HG02588 (cell line): ENCODE measurements around the gene CDH16.

ENCODE experiments used
- ATAC-seq: cut with Tn5 transposase; IDR thresholded peaks from one replicate; pipeline ENCODE4 v1.9.1; 2021; ENCODE audit warnings: mild to moderate bottlenecking, moderate library complexity; ENCODE audit not compliant: unreplicated experiment

The CDH16 gene

DNA sequence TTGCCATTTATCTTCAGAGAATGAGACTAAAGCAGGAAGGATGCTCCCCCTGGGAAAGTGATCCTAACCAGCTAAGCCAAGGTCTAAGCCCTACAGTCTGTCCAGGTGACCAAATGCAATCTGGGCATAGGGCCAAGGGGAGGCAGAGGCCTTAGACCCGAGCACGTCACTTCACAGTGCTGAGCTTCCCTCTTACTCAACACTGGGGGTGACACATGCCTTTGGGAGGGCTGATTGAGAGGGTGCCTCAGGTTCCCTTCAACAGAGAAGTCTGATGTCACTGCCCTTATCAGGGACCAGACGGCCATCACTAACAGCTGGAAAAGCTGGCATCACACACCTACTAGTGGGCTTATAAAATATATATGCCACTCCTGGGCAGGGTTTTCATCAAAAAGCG lies 11.5 kb upstream of the CDH16 start:
- no peak for ATAC-seq

DNA sequence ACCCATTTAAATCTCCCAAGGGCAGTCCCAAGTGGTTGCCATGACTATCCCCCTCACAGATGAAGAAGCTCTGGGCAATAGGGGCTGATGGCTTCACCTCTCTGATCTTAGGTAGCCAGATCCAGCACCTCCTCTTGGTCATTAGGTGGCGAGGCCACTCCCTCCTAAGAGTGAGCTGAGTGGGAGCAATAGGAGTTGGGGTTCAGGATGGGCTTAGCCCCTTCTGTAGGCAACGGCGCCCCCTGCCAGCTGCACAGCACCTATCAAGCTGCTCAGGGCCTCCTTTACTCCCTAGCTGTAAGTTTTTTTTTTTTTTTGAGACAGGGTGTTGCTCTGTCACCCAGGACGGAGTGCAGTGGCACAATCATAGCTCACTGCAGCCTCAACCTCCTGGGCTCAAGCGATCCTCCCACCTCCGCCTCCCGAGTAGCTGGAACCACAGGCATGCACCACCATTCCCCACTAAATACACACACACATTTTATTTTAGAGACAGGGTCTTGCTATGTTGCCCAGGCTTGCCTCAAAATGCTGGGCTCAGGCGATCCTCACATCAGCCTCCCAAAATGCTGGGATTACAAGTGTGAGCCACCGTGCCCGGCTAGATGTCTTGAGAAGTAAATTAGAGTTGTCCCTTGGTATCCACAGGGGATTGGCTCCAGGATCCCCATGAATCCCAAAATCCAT lies 10.2 kb upstream of the CDH16 start:
- ATAC-seq, result no peak

DNA sequence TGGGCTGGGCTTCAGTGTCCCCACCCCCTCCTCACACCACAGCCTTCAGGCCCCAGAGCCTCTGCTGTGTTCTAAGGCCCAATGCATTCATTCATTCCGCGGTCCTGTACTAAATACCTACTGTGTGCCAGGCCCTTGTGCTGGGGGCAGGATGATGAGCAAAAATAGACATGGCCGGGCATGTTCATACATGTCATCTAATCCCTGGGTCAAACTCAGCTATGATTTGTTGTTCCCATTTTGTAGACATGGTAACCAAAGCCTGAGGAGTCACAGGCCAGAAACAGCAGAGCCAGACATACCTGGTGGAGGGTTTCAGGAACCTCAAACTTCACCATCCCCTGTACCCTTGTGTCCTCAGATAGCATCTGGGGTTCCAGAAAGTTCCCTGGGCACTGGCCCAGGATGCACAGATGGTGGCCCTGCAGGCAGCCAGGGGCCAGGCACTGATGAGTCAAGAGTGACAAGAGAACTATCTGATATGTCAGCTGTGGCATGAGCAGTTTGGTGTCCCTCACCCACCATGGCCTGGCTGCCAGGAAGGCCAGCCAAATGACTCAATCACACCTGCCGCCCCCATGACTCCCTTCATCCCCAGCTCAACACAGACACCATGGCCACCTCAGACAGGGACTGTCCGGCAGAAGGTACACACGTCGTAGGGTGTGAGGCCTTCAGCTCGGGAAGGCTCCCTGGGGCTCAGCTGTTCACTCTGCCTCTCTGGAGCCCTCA lies 9.4 kb upstream of the CDH16 start:
- ATAC-seq, result no peak

DNA sequence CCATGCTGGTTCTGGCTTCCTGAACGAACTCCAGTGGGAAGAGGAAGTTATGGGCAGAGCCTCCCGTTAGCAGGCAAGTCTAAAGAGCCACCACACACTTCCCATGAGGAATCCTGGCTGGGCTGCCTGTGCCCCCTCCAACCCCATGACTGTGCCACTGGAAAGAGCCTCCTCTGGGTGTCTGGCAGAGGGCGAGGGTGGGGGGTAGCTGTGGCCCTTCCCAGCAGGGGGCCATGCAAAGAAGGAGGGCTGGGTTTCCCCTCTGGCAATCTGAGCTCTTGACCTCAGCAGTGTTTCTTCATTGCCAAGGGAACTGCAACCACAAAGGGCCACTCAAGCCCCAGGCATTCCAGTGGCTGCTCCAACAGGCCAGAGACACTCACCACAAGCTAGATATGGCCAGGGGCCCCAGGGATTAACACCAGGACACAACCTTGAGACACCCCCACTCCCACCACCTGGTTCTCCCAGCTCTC lies 8.3 kb upstream of the CDH16 start:
- no peak for ATAC-seq

DNA sequence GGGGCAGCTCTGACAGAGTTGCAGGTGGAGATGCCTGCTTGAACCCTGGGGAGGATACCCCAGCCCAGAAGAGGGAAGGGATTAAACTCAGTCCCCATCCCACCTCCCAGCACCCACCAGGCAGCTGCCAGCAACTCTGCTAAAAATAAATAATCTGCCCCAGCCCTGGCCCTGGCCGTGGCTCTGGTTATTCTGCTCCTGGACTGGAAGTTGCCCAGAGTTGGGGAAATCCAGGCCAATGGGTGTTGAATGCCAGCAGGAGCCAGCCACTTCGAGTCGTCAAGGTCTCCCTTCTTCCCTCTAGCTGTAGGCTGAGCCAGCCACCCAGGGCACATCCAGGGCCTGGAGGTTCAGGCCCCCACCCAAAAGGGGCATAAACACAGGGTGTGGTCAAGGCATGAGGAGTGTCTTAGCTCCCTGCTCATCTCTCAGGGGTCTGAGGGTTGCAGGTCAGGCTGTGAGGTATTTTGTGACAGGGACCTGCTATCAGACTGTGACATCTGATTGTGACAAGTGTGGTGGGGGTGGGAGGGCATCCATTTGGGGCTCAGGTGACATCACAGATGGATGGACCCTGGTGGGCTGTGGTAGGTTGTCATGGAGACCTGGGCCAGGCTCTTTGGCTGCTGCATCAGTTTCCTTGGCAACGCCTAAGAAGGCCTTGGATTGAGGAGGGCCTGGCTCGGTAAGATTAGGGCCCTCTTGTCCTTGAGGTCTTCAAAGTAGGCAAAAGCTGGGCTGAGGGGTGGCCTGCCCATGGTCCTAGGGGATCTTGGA lies 7.7 kb upstream of the CDH16 start:
- ATAC-seq, result no peak

DNA sequence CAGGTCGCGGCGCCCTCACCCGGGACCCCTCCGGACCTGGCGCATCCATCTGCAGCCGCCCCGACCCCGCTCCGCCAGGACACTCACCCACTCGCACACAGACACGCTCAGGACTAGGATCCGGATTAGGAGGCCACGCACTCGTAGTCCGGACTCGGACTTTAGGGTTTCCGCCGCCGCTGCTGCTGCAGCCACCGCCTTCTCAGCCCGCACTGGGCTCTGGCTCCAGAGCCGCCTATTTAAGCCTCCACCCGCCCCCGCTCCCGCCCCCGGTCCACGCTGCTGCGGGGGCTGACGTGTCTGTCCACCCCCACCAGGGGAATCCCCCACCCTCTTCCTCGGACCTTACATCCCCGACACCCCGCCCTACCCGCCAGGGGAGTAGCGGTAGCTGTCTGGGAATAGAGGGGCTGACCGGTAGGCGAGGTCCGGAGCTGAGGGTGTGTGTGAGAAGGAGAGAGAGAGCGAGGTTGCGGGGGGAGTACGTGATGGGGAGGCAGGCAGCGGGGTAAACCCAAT lies 6.7 kb upstream of the CDH16 start, which contains the start of gene RRAD:
RRAD (minus strand) TSS at position 214 of the 519 bp plus-strand sequence. CDS start 356 bp downstream, outside the sequence.
- ATAC-seq, result no peak

DNA sequence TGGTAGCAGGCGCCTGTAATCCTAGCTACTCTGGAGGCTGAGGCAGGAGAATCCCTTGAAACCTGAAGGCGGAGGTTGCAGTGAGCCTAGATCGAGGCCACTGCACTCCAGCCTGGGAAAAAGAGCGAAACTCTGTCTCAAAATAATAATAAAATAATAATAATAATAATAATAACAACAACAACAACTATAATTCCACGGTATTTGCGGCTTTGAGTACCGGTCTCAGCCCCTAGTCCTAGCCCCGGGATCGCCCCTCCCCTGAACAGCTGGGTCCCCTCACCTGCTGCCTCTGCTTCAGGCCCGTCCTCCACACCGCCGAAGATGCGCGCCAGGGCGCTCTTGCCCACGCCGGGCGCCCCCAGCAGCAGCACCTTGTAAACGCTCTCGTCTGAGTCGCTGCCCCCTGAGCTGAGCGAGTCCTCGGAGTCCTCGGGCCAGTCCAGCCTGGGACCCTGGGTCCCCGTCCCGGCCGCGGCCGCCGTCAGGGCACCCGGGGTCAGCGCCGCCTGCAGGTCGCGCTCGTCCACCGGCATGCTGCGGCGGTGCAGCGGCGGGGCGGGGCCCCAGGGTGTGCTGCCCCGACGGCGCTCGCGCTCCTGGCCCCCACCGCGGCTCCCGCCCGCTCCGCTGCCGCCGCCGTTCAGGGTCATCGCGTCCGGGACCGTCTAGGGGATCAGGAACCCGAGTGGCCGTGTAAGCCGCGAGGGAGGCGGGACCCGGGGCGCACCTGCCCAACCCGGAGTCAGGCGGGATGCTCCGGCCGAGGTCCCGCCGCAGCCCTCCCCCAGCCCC lies 6.0 kb upstream of the CDH16 start:
- no peak for ATAC-seq

DNA sequence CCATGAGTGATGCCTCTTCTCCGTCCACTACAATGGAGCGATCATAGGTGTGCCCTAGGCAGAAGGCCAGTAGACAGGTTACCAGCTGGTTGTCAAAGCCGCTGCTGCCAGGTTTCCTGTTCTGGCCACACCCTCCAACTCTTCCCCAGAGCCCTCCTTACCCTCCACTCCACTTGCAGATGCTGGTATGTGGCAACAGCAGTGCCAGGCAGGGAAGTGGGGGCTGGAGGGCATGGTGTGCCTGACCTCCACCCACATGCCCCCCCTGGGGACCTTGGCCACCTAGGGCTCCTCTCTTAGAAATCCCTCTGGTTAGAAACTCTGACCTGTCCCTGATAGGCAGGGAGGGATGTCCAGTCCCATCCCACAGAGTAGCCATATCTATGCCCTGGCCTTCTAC lies 5.2 kb upstream of the CDH16 start:
- no peak for ATAC-seq

DNA sequence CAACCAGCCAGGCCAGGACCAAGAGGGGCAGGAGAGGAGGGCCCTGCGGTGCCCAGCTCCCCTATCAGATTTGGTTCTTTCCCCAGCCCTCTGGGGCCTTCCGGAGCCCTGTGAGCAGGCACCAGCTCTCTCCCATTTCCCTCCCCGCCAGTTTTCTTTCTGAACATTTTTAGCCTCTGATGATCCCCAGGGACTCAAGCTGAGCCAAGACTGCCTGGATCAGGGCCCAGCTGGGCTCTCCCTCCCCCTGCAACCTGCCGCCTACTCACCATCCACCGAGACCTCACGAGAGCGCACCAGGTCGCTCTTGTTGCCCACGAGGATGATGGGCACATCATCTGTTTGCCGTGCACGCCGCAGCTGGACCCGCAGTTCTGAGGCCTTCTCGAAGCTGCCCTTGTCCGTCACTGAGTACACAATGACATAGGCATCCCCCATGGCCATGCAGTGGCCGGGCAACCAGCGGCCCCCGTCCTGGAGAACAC lies 4.6 kb upstream of the CDH16 start:
- ATAC-seq, result no peak

DNA sequence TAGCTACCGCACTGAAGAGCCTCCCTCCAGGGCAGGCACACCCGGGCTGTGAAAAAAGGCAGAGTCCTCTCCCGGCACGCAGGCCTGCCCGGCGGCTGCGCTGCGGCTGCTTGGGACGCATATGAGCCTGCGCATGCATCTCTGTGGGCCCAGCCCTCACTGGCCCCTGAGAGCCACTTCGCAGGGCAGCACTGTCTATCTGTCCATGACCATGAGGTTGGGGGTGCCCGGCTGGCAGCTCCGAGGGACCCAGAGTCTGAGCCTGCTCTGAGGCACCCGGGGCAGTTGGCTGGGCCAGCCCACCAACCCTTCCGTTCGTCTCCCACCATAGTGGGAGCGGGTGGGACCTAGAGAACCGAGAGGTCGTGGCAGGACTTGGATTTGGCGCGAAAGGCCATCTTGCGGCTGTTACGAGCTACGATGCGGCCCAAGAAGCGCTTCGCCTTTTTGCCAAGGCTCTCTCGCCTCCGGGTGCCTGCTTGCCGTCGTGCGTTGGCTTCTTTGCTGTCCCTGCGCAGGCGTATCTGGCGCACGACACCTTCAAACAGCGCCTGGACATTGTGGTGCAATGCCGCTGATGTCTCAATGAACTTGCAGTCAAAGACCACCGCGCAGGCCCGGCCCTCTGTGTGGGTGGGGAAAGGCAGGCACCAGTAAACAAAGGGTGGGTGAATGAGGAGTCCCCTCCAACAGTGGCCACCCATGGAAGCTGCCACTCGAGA lies 3.2 kb upstream of the CDH16 start:
- no peak for ATAC-seq

DNA sequence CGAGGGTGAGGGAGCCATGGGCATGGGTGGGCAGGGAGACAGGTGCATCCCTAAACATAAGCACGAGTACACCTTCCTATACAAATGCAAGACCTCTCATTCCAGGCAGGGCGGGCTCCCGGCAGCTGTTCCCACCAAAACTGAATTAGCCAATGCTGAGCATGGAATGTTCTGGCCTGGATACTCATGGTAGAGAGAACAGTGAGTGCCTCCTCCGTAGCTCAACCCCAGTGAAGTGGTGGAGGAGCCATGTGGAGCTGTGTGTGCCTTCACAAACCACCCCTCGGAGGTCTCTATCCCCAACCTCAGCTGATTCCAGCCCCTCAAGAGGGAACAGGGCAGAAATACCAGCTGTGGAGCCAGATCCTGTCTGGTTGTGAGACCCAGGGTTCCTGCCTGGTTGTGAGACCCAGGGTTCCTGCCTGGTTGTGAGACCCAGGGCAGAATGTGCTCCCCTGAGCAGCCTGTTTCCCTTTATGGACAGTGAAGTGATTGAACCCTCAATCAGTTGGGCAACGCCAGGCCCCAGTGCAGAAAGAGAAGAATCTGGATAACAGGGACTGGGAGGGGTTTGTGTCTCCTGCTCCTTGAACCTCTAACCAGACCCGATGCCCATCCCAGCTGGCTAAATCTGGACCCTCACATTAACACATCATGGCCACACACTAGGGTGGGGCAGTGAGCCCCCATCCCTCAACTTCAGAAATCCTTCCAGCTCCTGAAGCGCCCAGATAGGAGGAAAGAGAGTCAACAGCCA lies 2.4 kb upstream of the CDH16 start:
- ATAC-seq, result no peak

DNA sequence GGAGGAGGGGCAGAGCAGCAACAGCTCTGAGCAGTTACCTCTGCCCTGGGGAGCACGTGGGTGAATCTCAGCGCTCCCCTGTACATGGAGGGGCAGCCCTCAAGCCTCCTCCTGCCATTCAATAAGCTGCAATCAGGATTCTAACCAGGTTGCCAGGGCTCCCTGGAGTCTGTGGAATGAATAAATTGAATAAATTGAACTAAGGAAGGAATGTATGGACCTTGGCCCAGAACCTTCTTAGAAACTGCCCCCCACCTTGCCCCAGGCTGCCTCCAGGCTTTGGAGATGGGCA lies 1.6 kb upstream of the CDH16 start:
- ATAC-seq, result no peak

DNA sequence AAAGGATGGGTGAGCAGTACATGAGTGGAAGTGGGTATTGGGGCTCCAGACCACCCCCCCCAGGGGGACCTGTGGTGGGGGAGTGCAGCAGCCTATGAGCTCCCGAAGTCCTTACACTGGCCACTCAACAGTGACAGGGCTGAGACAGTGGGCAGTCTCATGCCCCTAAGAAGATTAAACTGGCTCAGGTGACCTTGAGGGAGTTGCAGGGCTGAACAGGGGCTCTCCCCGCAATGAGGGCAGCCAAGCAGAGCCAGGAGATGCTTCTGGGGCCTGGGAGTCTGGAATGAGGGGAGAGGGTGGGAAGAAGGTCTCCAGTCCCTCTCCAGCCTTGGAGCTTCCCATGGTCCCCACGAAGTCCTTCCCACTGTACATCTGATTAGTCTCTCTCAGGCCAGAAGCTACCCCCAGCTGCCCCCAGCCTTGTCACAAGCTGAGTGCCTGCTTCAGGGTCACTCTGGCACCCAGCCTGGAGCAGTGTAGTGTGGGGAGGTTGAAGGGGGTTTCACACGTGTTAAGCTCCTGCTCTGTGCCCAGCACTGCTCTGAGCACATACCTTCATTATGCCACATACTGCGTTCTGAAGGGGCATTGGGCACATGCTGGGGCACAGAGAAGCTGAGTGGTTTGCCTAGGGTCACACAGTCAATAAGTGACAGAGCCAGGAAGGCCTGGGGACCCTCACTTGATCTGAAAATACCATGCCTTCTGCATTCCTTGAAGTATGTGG lies 1.0 kb upstream of the CDH16 start:
- no peak for ATAC-seq

DNA sequence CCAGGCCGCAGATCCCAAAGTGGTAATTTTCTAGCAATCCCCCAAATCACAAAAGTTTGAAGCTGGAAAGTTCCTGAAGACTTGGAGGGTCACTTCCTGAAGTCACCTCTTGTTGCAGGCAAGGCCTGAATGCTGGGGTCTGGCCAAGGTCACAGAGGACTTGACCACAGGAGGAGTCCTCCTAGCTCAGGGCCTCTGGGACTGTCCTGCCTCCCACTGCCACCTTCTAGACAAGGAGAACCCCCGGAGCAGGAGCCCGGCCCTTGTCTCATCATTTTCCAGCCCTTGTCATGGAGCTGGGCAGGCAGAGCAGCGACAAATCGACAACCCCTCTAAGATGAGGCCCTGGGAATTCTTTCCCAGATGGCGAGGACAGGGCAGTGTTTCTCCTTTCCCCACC lies 330 bp downstream of the CDH16 start:
- ATAC-seq, result no peak

DNA sequence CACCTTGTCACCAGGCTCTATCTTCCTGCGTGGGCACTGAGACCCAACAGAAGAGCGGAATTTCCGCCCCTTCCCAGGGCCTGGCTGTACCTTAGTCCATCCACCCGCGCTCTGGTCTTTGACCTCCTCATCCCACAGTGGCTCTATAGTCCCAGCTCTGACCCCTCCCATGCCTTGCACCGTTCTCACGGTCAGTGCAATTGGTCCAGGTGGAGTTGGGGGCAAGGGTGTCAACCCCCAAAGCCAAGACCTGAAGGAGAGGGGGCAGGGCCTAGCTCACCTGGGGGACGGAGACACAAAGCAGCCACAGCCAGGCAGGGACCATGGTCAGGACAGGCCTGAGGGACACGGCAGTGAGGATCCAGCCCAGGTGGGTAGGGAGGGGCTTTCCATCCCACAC lies 944 bp downstream of the CDH16 start:
- ATAC-seq, result no peak

DNA sequence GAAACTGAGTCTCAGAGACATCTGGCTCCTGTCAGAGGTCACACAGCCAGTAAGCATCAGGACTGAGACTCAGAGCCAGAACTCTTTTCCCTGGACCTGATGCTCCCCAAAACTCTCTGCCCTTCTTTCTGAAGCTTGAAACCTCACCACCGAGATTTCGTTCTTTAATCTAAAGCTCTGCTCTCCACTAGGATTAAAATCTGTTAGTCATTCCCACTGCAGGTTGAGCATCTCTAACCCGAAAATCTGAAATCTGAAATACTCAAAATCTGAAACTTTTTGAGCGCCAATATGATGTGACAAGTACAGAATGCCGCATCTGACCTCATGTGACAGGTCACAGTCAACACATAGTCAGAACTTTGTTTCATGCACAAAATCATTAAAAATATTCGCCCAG lies 2.2 kb downstream of the CDH16 start:
- no peak for ATAC-seq

DNA sequence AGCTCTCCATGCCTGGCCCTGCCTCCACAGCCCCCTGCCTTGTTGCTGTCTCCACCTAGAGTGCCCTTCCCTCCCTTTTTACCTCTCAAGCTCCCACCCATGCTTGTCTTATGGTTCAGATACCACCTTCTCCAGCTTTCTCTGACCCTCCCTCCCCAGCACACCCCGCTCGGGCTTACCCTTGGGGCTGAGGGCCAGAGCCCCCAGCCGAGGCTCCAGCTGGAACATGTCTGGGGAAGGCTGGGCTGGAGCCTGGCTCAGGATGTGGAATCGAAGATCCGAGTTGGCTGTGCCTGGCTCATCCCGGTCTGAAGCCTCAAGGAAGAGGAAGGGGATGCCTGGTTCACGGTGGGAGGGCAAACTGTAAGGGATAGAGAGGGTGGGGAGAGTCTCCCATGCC lies 3.6 kb downstream of the CDH16 start:
- ATAC-seq, result no peak

DNA sequence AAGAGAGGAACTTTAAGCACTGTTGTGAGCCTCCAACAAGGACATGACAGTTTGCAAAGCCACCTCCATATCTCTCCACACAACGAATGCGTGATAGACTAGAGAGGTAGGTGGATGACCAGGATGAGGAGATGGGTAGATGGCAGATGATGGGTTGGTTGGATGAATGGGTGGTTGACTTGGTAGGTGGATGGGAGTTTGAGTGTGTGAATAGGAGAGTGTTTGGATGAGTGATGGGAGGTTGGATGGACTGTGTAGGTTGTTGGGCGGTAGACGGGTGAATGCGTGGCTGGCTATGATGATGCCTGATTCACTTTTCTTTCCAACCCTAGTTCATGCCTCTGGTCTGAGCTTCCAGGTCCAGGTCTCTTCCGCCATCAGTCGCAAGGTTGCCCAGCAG lies 4.1 kb downstream of the CDH16 start:
- no peak for ATAC-seq

DNA sequence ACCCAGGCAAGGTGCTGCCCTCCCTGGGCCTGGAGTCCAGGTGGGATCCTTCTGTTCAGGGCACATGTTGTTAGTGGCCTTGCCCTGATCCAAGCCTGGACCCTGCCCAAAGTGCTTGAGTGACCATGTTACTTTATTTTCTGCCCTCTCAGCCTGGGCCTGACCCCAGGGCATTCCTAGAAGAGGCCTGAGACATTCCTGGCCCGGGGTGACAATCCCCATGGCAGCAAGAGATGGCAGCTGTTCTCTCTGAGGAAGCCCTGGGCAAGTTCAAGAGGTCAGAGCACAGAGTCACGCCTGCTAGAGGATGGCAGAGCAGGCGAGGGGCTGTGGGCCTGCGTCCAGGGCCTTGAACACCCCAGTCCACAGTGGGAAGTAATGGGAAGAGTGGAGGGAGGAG lies 5.0 kb downstream of the CDH16 start:
- ATAC-seq, result no peak
